Measurements from ENCODE around the gene ELL.

ELL gene

DNA sequence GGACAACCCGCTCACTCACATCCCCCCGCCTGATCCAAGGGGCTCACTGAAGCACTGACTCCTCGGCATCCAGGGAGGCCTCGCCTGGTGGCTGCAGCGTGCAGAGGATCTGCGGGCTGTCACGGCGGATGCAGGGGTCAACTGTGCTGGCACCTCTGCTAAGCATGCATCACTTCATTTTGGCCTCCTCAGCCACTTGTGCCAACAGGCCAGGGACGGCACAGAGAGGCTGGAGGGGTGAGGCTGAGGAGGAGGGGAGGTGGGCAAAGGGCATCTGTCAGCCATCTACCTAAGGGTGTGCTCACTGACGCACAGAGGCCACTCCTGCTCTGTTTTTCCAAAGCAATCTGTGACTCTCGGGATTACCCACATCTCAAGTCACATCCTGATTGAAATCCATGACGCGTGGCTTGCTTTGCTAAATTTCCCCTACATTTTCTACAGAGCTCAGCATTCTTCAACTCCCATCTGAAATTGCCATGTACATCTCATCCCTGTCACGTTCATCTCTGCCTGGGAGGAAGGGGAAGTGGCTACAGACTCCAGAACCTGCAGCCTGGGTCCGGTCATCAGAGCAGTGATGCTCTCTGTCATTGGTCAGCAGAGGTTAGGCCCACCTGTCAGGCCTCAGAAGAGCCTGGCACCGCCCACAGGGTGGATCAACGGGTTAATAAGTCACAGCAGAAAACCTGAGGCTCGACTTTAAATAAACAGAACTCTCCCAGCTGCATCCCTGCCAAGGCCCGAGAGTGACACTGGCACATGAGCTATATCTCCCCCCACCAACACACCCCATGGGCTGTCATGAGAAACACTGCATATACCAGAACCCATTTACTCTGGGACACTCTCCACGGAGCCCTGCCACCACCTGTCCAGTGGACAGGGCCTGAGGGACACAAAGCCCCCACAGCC lies 17.6 kb downstream of the ELL start:
- no peak for DNase-seq

DNA sequence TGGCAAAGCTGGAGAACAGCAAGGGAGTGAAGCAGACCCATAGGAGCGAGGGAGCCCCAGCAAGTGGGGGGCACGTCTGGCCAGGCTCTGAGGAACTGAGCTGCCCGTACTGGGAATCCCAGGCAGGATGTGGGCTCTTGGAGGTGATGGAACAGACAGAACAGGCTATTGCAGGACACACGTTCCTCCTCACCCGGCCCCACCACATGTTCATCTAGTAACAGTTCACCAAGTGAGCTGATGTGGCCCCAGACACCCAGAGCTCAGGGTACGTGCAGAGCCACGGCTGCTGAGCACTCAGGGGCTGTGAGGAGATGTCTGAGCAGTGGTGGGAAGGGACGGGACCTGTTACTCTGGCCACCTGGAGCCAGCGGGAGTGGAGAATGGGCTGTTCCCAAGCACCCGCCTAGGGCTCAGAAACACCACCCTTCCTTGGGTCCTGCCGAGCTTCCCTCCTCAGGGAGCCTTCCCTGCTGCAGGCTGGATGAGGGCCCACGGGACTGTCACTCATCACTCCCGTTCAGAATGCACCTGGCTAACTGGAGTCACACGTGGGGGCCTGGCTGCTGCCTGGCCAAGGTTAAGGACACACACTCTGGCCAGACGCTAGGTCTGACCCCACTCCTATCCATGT lies 18.4 kb downstream of the ELL start:
- no peak for DNase-seq

DNA sequence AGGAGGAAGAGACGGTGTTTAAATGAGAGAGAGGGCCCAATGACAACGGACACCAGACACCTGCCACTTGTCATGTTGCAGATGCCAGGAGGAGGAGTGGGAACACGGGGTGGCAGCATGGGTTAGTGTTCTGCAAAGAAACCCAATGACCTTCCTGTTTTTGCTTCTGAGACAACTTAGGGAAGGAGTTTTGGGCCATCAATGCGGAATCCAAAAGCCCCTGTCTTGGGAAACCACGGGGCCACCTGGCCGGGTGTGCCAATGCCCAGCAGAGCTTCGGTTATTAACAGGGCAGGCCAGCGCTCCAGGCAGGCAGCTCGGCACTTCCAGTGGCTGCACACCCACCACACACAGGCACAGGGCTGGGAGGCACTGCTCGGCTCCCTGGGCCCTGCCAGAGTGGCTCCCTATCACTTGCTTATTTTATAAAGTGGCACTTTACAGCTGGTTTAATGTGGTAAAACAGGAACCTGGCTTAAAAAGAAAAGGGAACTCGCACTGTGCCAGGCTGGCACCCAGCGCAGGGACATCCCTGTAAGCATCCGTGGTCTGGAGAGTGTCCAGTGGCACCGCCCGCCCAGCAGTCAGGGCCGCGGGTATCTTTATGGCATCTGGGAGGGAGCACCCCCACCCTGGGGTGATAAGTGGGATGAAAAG lies 19.1 kb downstream of the ELL start:
- DNase-seq = no peak

DNA sequence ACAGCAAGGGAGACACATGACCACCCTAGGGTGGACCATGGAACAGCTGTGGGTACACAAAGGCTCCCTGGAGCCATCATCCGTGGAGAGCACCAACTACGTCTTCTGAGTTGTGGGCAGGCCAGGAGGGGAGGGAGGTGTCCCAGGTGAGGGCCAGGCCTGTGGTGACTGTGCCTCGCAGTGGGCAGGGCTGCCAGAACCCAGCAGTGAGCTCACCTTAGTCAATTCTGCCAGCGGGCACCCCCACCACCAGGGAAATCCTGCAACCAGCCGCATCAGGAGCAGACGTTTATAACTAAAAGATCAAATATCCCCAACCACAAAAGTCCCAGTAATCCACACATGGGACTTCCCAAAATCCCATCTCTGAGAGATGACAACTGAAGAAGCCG lies 19.6 kb downstream of the ELL start:
- DNase-seq = no peak

DNA sequence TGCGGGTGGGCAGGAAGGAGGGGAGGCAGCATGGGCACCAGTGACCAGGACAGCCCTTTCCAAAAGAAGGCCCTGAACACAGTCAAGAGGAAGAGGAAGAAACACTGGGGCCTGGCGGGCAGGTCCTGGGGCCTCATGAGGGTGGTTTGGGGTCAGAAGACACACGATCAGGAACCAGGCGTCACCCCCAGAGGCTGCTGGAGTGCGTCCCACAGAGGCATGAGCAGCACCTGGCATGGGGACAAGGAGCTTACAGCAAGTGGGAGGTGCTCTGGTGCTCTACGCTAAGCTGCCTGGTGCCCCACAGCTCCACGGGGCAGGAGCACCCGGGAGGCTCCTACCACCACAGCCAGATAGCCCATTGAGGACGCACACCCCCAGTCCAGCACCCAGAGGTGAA lies 20.0 kb downstream of the ELL start:
- no peak for DNase-seq

DNA sequence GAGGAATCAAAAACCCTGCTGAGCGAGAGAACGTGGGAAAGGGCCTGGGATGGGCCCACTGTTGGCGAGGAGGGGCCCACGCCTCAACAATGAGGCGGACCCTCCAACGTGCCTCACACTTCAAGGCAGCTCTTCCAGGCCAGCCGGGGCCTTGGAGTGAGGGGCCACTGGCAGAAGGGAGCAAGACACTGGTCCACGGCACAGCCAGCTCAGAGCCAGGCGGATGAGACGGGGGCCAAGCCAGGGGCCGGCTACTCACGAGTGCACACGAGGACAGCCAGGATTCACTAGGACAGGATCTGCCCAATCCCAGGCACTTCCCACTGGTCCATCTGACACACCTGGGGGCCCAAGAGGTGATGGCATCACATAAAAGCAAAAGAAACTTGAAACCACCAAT lies 20.5 kb downstream of the ELL start:
- no peak for DNase-seq

DNA sequence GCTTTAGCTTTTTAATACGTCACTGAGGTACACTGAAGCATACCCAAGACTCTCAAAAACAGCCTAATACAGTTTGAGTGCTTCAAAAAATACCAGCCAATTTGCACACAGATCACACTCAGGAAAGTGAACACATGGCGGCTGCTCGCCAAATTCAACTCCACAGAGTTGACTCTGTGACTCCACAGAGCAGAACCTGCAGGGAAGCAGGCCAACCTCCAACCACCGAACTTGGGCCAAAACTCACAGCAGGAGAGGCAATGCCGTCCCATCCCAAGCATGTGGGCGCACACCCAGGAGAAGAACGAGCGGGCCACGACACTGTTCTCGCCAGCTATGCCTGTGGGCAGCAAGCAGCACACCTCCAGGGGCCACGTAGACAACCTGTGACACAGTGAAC lies 21.1 kb downstream of the ELL start:
- DNase-seq = no peak

DNA sequence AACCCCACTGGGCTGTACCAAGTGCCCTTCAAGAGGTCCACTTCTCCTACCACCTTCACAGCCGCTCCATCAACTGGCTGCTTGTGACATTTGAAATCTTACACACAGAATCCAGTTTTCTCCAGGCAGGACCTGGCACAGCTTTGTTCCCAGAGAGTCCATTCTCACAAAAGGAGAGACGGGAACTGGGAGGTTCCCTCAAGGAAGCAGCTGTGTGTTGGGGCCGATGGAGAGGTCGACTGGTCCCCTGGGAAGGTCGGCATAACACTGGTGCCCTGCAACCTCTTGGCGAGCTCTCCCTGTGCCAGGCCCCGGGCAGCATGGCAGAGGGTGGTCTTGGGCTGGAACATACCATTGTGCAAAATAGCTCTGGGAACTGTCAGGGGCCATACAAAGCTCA lies 21.5 kb downstream of the ELL start:
- DNase-seq = no peak

DNA sequence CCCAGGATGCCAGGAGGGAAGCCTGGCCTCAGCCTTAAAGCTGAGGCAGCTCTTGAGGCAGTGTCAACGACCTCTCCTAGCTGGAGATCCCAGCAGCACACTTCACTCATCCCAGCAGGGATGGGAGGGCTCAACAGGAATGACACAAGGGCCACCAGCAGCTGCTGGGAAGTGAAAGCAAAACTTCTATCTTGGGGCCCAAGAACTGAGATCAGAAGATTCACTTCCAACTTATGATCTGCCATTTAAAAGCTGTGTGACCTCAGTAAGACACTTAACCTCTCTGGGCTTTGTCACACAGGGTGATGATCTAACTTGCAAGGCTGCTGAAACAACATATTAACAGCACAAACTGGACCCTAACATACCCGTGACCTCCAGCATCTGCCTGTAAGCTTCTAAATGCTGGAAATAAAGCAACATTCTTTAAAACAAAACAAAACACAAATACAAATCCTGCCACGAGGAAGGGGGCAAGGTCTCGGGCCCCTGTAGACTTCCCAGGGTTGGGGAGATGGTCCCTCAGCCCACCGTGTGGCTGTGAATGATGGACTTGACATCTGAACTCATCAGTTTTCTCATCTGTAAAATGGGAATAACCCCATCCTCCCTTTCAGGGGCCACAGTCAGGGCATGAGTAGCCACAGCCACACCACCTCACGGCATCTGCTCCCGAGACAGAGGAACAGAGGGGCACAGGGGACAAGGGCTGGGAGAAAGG lies 22.7 kb downstream of the ELL start:
- DNase-seq = no peak

DNA sequence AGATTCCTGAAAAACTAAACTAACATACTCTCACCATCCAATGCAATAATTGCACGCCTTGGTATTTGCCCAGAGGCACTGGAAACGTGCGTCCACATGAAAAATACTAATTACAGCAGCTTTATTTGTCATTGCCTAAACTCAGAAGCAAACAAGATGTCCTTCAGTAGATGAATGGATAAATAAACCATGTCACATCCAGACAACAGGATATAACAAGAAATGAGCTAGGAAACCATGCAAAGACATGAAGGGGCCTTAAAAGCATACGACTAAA lies 25.0 kb downstream of the ELL start:
- no peak for DNase-seq

DNA sequence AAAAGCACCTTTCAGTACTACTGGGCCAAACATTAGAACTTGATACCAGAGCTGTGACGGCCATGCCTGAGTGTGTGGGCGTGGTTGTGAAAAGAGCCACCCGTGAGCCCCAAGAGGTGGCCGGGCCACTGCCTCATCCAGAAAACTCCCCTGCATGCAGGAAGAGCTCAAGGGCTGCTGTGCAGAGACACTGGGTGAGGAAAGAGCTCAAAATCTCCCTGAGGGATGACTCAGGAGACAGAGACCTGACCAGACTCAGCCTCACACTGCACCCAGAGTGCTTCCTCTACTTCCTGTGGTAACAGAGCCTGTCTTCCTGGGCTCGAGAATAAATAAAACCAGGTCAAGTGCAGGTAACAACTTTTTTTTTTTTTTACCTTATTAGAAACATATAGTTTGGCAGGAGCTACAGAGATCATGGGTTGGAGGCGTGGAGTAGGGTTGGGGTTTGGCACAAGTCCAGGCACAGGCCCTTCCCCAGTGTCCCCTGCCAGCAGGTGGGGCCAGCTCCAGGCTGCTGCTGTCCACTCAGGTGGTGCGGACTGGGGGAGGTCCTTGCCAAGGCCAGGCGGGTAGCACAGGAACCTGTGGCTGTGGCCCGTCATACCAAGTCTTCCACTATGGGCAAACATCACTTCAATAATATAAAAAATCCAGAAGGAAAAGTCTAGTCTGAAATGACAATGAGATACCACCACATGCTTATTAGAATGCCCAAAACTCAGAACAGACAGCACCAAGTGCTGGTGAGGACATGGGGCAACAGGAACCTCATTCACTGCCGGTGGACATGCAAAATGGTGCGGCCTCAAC lies 25.5 kb downstream of the ELL start:
- DNase-seq = peak; percentile 84

DNA sequence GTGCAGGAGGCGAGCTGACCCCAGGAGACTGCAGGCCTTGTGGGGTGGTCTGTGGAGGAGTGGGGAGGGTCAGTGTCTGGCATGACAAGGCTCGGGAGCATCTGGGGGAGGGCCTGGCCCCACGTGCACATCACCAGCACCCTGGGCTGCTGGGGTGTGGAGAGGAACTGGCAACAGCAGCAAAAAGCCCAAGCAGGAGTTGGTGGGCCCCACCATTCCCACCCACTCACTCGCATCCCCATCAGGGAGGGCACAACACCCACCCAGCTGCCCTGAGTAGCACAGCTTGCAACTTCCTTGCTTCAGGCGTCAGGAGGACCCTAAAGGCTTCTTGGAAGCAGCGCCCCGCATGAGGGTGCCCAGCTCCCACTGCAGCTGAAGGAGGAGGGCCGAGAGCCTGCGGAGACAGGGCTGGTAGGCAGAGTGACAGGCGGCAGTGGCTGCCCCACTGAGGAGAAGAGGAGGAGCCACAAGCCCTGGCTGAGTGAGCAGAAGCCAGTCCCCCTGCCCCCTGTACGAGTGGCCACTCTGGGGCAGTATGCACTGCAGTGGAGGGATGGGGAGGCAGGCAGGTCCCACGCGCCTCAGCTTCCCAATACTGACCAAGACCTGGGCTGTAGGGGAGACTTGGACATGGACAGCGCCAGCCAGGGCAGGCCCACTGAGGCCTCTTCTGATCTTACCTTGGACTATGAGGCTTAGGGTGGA lies 26.5 kb downstream of the ELL start:
- DNase-seq = no peak

DNA sequence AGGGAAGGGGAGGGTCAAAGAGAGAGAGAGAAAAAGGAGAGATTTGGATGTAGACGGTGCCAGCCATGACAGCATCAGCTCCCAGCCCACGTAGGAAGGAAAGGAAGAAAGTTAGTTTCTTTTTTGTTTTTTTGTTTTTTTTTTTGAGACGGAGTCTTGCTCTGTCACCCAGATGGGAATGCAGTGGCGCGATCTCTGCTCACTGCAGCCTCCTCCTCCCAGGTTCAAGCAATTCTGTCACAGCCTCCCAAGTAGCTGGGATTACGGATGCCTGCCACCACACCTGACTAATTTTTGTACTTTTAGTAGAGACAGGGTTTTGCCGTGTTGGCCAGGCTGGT lies 27.6 kb downstream of the ELL start:
- no peak for DNase-seq

DNA sequence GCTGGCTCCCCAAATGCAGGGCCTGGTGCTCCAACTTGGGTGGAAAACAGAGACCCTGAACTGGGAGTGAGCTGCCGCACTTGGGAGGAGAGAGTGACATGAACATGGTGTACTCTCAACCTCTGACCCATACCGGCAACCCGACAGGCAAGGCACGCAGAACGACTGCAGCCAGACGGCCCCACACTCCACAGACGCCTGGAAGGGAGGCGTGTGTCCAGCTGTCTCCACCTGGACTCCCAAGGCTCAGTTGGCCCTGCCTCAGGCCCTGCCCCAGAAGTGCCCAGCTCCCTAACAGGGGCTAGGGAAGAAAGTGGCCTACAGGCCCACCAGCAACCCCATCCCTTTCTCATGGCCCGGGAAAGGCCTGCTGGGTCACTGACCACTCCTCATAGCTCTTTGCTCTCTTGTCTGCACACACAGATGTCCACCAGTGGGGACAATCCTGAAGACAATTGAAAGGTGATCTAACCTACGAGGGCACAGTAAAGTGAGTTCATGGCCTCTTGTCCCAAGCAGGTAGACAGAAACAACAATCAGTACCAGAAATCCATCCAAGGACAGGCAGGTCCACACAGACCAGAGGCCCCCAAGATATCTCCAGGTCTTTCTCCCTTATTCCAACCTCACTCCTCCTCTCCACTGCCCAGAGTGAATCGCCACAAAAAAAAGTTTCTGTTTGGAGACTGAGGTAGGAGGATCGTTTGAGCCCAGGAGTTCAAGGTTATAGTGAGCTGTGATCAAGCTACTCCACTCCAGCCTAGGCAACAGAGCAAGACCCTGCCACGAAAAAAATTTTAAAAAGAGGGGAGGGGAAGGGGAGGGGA lies 28.2 kb downstream of the ELL start:
- DNase-seq = no peak

DNA sequence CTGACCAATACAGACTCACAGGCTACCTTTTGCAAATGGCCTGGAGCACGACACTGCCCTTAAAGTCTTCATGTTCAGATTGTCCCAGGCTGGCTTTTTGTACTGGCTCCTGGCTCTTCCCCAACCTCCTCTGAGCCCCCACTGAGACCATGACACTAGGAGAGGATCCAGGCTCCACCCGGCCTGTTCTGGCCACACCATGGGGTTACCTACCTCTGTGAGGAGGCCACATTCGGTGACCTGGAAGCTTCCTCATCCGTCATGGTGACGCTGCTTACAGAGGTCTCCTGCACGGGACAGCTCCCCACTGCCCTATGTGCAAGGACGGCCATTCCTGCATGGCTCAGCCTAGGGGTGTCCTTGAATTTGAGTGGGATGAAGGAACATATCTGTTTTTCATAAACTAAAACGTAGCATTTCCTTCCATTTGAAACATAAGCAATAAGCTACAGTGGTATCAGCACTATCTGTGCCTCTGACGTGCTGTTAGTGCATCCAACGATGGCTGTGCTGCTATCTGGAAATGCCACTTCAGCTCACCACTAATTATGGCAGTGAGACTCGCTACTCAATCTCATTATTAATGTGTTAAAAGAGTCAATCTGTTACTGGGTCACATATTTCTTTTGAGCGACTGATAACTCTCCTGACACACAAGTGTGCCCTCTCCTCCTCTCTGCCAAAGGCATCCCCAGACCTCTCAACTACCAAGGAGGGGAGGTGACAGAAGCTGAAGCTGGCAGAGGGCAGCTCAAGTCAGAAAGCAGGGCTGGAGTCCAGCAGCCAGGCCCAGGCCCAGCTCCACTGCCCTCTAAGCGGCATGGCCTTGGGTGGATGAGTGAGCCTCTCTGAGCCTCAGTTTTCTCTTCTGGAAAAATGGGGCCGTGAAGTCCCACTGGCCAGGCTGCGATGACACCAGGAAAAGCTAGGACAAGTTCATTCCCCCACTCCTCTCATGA lies 29.6 kb downstream of the ELL start:
- DNase-seq = no peak

DNA sequence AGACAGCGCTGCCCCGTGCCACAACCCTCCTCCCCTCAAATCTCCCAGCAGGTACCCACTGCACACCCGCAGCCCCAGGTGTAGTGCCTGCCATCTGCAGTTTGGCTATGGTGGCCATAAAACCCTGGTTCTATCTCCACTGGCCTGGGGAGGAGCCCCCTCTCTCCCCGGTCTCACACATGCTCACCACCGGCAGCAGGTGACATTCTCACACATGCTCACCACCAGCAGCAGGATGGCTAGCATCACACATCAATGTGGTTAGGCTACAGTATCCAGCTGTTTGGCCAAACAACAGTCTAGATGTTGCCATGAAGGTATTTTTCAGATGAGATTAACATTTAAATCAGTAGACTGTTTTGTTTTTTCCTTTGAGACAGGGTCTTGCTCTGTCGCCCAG lies 31.1 kb downstream of the ELL start:
- DNase-seq = peak; percentile 48

DNA sequence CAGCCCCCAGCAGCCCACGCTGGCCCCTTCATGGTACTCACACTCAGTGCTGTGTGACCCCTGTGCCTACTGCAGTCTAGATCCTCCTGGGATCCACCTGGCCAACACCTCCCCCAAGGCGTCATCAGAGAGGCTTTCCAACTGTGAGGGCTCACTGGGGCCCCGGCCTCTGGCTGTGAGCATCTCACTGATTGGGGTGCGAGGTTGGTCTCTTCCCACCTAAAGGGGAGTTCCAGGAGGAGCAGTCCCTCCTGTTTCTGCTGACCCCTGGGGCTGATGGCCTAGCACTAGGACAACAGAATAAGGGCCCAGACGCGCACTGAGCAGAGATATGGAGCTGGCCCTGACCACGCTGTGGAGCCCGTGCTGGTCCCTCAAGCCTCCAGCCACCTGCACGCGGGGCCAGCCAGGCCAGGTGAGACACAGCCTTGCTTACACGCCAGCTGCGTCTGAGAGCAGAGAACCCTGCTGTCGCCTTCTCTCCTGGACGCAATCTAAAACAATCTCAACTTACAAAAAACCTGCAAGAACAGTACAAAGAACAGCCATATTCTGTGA lies 32.2 kb downstream of the ELL start:
- no peak for DNase-seq

DNA sequence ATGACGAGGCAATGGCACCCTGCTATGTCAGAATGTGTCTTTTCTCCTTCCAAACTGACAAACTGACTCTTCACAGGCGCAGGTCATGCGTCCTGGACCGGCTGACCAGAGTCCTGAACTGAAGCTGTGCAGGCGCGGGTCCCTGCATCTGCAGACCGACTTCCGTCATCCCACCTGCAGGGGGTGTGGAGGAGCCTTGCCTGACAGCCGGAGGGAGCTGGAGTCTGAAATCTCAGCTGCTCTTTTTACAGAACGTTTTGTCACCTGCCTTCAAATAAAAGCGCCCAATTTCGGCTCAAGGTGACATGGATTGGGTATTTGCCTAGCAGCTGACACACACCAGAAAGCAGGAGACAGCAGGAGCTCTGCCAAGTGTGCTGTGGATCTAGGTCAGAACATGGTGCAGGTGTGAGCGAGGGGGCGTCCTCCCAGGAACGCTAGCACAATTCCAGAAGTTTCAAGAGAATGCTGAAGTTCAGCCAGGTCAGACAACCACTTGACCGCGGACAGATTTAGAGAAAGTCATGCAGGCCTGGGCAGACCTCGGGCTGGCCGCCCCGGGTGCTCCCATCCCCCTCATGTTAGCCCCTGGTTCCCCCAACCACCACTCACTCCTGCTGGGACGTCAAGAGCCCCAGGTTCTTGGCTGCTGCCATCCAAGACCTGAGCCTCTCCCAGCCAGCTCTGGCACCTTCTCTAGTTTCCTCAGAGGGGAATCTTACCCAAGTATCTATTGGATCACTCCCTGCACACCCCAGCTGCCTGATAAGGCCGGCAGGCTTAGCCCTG lies 32.8 kb downstream of the ELL start:
- no peak for DNase-seq

DNA sequence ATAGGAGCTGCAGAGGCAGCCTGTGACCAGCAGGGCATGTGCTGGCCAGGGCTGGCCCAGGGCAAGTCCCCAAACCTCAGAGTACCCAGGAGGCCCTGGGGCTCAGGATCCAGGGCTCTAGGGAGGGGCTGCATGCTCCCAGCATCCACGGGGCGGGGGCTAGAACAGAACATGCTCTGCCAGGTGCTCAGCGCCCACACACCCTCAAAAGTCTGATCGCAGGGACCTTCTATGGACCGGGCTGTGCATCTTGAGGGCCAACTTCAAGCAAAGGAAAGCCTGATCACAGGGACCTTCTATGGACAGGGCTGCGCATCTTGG lies 33.5 kb downstream of the ELL start:
- no peak for DNase-seq

Data from CD4-positive, alpha-beta T cell treated with Interferon gamma for 1 hour (primary cell).